Keratinocyte (primary cell): Measurements from ENCODE around the gene TCTN2. TPM values are rescaled to one million over a fixed set of nuclear protein-coding genes. Genes with fewer than 3 reads are reported as not detected.

Experiments used
- DNase-seq: peaks from one replicate; pipeline ENCODE4 v3.0.0-alpha.2; 2011; ENCODE audit warnings: low read depth, missing footprints, low spot score
- FAIRE-seq: peaks from 2 replicates; lab custom pipeline; 2011; peaks lifted over from hg19 to GRCh38; lab: Jason Lieb, UNC
- H2AFZ ChIP-seq: 2 replicates; pipeline ENCODE4 v1.6.0; 2012; ENCODE audit warnings: low read length, control low read depth, inconsistent platforms; ENCODE audit not compliant: control insufficient read depth
- H3K27ac ChIP-seq: 2 replicates; pipeline ENCODE4 v1.5.1; 2011; ENCODE audit warnings: low read length; ENCODE audit not compliant: control insufficient read depth, insufficient read depth
- H3K27me3 ChIP-seq: 3 replicates; pipeline ENCODE4 v1.6.0; 2011; ENCODE audit warnings: low read length; ENCODE audit not compliant: control insufficient read depth, insufficient read depth; ENCODE audit errors: extremely low read depth
- H3K36me3 ChIP-seq, 2 experiments: 2 replicates in 1 of 2; 3 replicates in 1 of 2; pipeline ENCODE4 v1.5.1; 2011; ENCODE audit warnings: low read length in 2 of 2, mild to moderate bottlenecking in 1 of 2; ENCODE audit not compliant: control insufficient read depth in 2 of 2, insufficient read depth in 2 of 2; ENCODE audit errors: extremely low read depth in 1 of 2
- H3K4me1 ChIP-seq: 3 replicates; pipeline ENCODE4 v1.5.1; 2011; ENCODE audit warnings: low read length; ENCODE audit not compliant: control insufficient read depth, insufficient read depth; ENCODE audit errors: extremely low read depth
- H3K4me2 ChIP-seq: 3 replicates; pipeline ENCODE4 v1.6.0; 2011; ENCODE audit warnings: low read depth, low read length; ENCODE audit not compliant: control insufficient read depth, insufficient read depth; ENCODE audit errors: extremely low read depth
- H3K4me3 ChIP-seq, 3 experiments: fragments of 200-600 bp in 1 of 3; sonication (generic) in 1 of 3; 2 replicates in 2 of 3; 3 replicates in 1 of 3; pipeline ENCODE4 v1.5.1; 2011 to 2016; ENCODE audit warnings: low read length in 3 of 3, mild to moderate bottlenecking in 3 of 3, control low read depth in 2 of 3, inconsistent platforms in 1 of 3, low read depth in 1 of 3, mixed read lengths in 1 of 3, mixed run types in 1 of 3, moderate library complexity in 1 of 3; ENCODE audit not compliant: control insufficient read depth in 2 of 3, insufficient read depth in 2 of 3; ENCODE audit errors: extremely low read depth in 1 of 3
- H3K79me2 ChIP-seq: 2 replicates; pipeline ENCODE4 v1.6.0; 2012; ENCODE audit warnings: low read length; ENCODE audit not compliant: control insufficient read depth, insufficient read depth
- H3K9ac ChIP-seq: 3 replicates; pipeline ENCODE4 v1.6.0; 2011; ENCODE audit warnings: low read length; ENCODE audit not compliant: control insufficient read depth, insufficient read depth; ENCODE audit errors: extremely low read depth
- H3K9me1 ChIP-seq: 3 replicates; pipeline ENCODE4 v1.6.0; 2011; ENCODE audit warnings: low read length; ENCODE audit not compliant: control insufficient read depth, insufficient read depth; ENCODE audit errors: extremely low read depth
- H3K9me3 ChIP-seq: 2 replicates; pipeline ENCODE4 v1.5.1; 2012; ENCODE audit warnings: low read depth, low read length; ENCODE audit not compliant: control insufficient read depth
- H4K20me1 ChIP-seq: 3 replicates; pipeline ENCODE4 v1.6.0; 2011; ENCODE audit warnings: low read length; ENCODE audit not compliant: control insufficient read depth, insufficient read depth; ENCODE audit errors: extremely low read depth
- EZH2 ChIP-seq: IDR thresholded peaks from one replicate; pipeline ENCODE4 v1.6.1; 2012; ENCODE audit warnings: inconsistent platforms, mild to moderate bottlenecking, low read length, moderate library complexity
- dilution Hi-C: fragments of 300-500 bp; cut with MboI; formaldehyde crosslinking; loops from one replicate; pipeline ENCODE4 v1.7.0; 2020; ENCODE audit warnings: low sequenced_read_pairs; ENCODE audit not compliant: extremely low pct_ligation_motif_present
- polyA plus RNA-seq, 5 experiments: library from polyadenylated mRNA; depleted of rRNA in 3 of 5; stranded (reverse) in 3 of 5; stranded (forward) in 1 of 5; unstranded in 1 of 5; fragments of >200 nt; gene quantifications; 1 replicate in 1 of 5; 2 replicates in 3 of 5; 3 replicates in 1 of 5; pipeline versions ENCODE4 v1.2.1 to v1.2.3, GENCODE V29; 2011 to 2012; ENCODE audit warnings: missing spikeins in 2 of 5, low read depth in 1 of 5, low replicate concordance in 1 of 5
- TF ChIP-seq, protein P1 (sequence below), 3 experiments: IDR thresholded peaks in 1 of 3; conservative IDR thresholded peaks in 1 of 3; optimal IDR thresholded peaks in 1 of 3; 2 replicates in 2 of 3; 3 replicates in 1 of 3; pipeline versions ENCODE3 to v1.5.1; 2011; ENCODE audit warnings: low read length in 3 of 3, mild to moderate bottlenecking in 3 of 3, moderate library complexity in 2 of 3, control low read depth in 1 of 3, inconsistent platforms in 1 of 3; ENCODE audit not compliant: insufficient read depth in 2 of 3; ENCODE audit errors: extremely low read depth in 1 of 3

Gene TCTN2
- polyA plus RNA-seq, 1 donor (not counting 4 experiments of a cell fraction or from before 2014, with no cell fraction given), result 3.2 TPM

DNA sequence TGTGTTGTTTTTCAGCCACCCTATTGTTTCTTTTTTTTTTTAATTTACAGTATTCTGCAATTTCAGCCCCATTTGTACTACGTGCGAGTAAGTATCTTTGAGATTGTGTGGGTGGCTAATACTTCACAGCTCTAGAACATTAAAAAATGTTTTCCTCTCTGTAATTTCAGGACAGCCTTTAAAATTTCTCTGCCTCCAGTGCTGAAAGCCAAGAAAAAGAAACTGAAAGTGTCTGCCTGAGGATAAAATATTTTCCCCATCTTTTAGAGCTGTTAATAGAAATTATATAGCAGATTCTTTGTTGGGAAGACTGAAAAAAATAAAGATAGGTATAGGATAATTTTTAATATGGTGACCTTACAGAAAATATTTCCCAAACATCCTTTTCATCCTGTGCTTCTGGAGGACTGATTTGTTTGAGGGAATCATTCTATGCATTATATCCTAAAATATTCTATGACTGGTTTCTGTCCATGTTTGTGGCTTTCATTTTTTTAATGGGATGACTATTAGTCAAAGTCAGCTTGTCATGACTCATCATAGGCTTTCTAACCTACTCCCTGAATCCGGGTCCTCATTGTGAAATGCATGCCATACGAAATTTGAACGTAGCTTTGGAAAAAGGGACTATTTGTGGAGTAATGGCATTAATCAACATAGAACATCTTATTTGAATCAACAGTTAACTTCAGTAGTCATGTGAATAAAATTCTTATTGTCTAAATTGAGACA is 10.8 kb upstream of the TCTN2 start:
- peaks cover 26% of the 10 kb centered on the region for H3K4me1 ChIP-seq
- TF ChIP-seq, protein P1, sequence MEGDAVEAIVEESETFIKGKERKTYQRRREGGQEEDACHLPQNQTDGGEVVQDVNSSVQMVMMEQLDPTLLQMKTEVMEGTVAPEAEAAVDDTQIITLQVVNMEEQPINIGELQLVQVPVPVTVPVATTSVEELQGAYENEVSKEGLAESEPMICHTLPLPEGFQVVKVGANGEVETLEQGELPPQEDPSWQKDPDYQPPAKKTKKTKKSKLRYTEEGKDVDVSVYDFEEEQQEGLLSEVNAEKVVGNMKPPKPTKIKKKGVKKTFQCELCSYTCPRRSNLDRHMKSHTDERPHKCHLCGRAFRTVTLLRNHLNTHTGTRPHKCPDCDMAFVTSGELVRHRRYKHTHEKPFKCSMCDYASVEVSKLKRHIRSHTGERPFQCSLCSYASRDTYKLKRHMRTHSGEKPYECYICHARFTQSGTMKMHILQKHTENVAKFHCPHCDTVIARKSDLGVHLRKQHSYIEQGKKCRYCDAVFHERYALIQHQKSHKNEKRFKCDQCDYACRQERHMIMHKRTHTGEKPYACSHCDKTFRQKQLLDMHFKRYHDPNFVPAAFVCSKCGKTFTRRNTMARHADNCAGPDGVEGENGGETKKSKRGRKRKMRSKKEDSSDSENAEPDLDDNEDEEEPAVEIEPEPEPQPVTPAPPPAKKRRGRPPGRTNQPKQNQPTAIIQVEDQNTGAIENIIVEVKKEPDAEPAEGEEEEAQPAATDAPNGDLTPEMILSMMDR (optimal IDR thresholded peaks at IDR 0.05 in 1 of 3, IDR thresholded peaks at IDR 0.05 in 1 of 3, conservative IDR thresholded peaks at IDR 0.05 in 1 of 3; ENCODE audit: extremely low read depth in 1 of 3, insufficient read depth in 2 of 3, low read length in 3 of 3), result no peak
- no peak for TF ChIP-seq EZH2
- no peaks in the 10 kb centered on the region for H3K9me1 ChIP-seq
- H3K36me3 ChIP-seq, result peaks cover 10 to 16% of the 10 kb centered on the region in 2 experiments
- no peaks in the 10 kb centered on the region for H4K20me1 ChIP-seq
- DNase-seq (no peak), FAIRE-seq (peak; percentile 84)
- peak overlapping the region; percentile 65 for H3K27ac ChIP-seq
- no peaks in the 10 kb centered on the region for H3K79me2 ChIP-seq
- H3K9ac ChIP-seq, result peak overlapping the region; percentile 22
- no peaks in the 10 kb centered on the region for H3K9me3 ChIP-seq
- H3K4me2 ChIP-seq, result peak overlapping the region; percentile 31
- no peaks in the 10 kb centered on the region for H3K27me3 ChIP-seq
- H3K4me3 ChIP-seq, result peak overlapping the region in 1 of 3 experiments; percentile 13
- dilution Hi-C loops, result no loop called here
- no peak overlapping the region for H2AFZ ChIP-seq

DNA sequence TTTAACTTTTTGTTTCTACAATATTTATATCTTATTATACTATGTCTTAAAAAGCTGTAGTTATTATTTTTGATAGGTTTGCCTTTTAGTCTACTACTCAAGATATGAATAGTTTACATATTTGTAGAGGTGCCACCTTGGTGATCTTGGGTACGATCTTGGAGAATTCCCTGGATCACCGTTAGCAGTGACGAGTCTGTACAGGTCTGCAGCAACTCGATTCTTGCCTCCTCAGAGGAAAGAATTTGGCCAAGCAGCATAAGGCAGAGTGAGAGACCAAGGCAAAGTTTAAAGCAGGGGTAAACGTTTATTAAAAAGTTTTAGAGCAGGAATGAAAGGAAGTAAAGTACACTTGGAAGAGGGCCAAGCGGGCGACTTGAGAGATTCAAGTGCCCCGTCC is 3.1 kb upstream of the TCTN2 start:
- dilution Hi-C loops, result no loop called here
- DNase-seq, result no peak
- TF ChIP-seq, protein P1 (optimal IDR thresholded peaks at IDR 0.05 in 1 of 3, IDR thresholded peaks at IDR 0.05 in 1 of 3, conservative IDR thresholded peaks at IDR 0.05 in 1 of 3; ENCODE audit: extremely low read depth in 1 of 3, insufficient read depth in 2 of 3, low read length in 3 of 3), result no peak
- TF ChIP-seq EZH2, result no peak
- H2AFZ ChIP-seq, result no peak overlapping the region
- peak overlapping the region in 1 of 3 experiments; percentile 49 for H3K4me3 ChIP-seq
- peaks cover 12% of the 10 kb centered on the region for H3K4me1 ChIP-seq
- no peaks in the 10 kb centered on the region for H3K27me3 ChIP-seq
- no peaks in the 10 kb centered on the region for H3K79me2 ChIP-seq
- H4K20me1 ChIP-seq, result no peaks in the 10 kb centered on the region
- H3K9ac ChIP-seq, result peak overlapping the region; percentile 9
- H3K36me3 ChIP-seq, result peaks cover 0 to 2% of the 10 kb centered on the region in 2 experiments
- peak; percentile 79 for FAIRE-seq
- H3K9me3 ChIP-seq, result no peaks in the 10 kb centered on the region
- H3K27ac ChIP-seq, result peak overlapping the region; percentile 46
- no peaks in the 10 kb centered on the region for H3K9me1 ChIP-seq
- peak overlapping the region; percentile 54 for H3K4me2 ChIP-seq
